ENCODE measurements around the gene IRS1. TPM values are rescaled to one million over a fixed set of nuclear protein-coding genes. Genes with fewer than 3 reads are reported as not detected.
A peak's percentile ranks its signal among the peaks of the same experiment; 100 is the strongest.

Gene IRS1
- total RNA-seq, 1 donor from 2014 or later, result under 0.01 TPM

- DNase-seq (ENCODE audit: low read depth in 2 of 2), result peak; percentile 82 to 84
Measured at GRCh38 chr2:226791487-226792081, 8.0 kb downstream of the IRS1 start.

DNA sequence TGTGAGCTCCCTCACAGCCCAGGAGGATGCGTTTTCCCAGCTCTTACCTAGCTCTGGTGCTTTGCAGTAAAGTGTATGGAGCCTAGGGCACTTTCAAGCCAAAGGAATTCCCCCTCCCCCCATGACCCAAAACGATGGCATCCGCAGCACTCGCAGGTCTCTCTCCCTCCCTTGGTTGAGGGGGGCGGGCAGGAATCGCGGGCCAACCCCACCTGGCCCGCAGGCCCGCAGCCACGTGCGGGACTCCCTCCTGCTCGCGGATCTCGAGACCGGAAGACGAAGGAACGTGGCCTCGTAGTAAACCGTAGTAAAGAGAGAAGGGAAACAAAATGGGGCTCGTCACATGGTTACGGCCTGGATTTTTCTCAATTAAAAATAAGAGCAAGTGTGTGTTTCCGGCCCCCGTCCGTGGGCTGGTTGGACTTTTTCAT, 8.5 kb downstream of the IRS1 start:
- DNase-seq (ENCODE audit: low read depth in 2 of 2), result peak; percentile 55 to 64

DNA sequence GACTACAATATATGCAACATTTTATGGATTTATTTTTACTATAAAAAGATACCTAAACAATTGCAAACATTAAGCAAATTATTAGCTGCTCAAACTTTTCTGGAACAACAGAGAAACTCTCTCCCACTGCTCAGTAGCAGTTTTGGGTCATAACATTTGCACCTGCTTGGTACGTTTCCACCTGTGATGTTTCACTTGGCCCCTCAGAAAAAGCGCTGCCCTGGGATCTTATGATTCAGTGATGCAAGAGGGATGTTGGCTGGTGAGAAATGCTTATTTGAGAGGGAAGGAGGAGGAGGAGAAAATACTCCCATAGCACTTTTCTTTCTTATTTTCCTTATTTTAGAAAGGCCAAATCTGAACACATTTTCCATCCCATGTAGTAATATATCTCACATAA, 9.2 kb downstream of the IRS1 start:
- no peak for DNase-seq (ENCODE audit: low read depth in 2 of 2)

DNA sequence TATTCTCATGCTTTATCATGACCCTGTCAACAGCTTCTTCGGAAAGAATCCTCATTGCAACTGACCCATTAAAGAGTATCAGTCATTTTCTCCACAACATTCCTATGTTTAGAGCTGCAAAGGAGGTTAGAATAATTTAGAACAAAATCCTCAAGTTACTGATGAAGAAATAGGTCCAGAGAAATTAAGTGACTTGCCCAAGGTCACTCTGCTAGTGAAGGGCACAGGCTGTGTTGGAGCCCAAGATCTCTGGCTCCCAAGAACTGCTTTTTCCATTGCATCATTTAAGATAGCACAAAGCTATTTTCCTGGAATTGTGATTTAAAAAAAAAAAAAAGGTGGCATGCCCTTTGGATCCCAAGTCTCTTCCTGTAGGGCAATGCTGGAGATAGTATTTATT, 9.6 kb downstream of the IRS1 start:
- no peak for DNase-seq (ENCODE audit: low read depth in 2 of 2)

- DNase-seq (ENCODE audit: low read depth in 2 of 2), result no peak
Measured at GRCh38 chr2:226788881-226789490, 10.6 kb downstream of the IRS1 start.

DNA sequence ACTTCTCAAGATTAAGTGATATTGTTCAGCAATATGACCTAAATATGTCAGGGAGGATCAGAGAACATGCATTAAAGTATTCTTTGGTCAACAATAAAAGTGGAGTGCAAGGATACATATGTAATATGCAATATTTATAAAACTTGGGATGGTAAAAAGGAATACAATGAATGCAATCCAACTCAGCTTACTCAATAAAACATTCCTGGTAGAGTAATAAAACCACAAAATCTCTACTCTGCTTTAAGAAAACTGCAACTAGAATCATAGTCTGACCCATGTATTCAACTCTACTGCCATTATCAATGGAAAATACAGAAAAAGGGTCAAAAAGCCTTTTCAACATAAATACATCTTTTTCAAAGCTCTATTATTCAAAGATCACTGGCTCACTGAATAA, 11.6 kb downstream of the IRS1 start:
- no peak for DNase-seq (ENCODE audit: low read depth in 2 of 2)

GRCh38 chr2:226783885-226784284, 15.7 kb downstream of the IRS1 start:
- DNase-seq (ENCODE audit: low read depth in 2 of 2), result no peak

DNA sequence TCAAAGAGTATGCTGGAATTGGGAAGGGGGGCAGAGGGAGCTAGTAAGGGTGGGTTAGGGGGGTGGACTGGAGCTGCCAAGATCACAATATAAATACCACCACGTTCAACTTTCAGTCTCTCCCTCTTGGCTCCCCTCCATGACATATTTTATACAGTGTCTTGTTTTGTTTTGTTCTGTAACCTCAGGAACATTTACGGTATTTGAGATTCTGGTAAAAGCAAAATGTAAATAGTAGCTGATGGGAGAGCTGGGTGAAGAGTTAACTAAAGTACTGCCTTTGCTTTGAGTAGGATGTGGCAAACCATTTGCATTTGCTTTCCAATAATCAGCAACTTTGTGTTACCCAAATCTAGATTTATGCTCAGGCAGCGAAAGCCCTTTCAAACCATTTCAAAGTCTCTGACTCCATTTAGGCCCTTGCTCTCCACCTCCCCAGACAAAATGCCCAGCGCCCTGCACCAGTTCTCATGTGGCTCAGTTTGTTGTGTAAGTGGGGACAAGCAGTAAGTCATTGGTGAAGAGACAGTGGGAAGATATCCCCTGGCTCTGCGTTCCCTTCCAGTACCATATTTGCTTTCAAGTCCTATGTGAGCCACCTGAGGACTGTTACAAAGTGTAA, 17.4 kb downstream of the IRS1 start:
- DNase-seq (ENCODE audit: low read depth in 2 of 2), result no peak

DNA sequence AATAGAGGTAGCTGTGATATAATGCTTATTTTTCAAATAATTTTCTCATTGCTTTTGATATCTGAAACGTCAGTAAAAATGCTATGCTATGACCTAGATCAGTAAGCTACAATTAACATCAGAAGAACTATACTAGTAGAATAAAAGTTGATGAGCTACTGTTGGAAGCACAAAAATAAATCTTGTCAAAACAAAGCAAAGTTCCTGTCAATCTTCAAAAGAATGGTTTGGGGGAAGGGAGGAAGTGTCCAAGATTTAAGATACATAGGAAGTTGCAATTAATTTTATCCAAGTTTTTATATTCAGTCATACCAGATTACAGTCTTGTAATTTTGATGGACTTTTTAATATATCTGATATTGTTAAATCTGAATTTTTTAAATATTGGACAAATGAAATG, 19.2 kb downstream of the IRS1 start:
- no peak for DNase-seq (ENCODE audit: low read depth in 2 of 2)

DNA sequence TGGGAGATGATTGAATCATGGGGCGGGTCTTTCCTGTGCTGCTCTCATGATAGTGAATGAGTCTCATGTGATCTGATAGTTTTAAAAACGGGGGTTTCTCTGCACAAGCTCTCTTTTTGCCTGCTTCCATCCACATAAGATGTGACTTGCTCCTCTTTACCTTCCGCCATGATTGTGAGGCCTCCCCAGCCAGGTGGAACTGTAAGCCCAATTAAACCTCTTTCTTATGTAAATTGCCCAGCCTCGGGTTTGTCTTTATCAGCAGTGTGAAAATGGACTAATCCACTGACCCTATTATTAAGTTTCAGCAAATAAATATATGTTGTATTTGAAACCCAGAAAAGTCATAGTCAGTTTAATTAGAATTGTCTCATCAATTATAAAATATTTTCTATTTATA, 22.0 kb downstream of the IRS1 start:
- no peak for DNase-seq (ENCODE audit: low read depth in 2 of 2)

DNA sequence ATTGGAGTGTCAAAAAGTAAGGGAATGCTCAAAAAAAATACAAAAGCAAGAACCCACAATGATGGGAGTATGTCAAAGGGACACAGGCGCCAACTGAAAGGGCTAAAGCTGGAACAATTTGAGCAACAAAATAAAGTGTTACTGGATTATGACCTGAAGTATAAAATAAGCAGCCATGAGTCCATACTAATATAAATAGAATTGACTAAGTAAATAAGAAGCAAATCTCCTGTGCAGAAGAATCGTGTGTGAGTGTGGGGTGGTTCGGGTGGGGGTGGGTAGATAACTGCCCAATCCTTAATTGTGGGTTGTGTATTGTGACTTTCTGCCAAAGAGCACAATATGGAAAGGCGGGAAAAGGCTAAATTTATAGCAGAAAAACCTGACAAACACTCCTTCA, 23.5 kb downstream of the IRS1 start:
- no peak for DNase-seq (ENCODE audit: low read depth in 2 of 2)

GRCh38 chr2:226775032-226775509, 24.5 kb downstream of the IRS1 start:
- DNase-seq (ENCODE audit: low read depth in 2 of 2), result no peak

DNA sequence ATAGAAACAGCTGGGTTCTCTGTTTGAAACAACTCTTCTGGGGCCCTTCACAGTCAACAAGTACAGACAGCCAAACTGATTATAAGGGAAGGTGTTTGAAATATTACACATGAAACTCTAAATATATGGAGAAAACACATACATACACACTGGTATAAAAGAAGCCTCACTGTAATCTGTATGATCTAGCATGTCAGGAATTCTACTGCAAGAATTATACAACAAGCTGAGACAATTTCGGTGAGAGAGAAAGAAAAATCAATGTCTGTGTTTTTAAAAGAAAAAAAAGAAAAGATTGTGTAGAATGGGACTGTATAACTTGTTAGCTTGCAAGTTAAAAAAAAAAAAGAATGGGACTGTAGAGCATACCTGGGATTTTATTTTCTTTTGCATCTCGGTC, 26.3 kb downstream of the IRS1 start:
- DNase-seq (ENCODE audit: low read depth in 2 of 2), result no peak

DNA sequence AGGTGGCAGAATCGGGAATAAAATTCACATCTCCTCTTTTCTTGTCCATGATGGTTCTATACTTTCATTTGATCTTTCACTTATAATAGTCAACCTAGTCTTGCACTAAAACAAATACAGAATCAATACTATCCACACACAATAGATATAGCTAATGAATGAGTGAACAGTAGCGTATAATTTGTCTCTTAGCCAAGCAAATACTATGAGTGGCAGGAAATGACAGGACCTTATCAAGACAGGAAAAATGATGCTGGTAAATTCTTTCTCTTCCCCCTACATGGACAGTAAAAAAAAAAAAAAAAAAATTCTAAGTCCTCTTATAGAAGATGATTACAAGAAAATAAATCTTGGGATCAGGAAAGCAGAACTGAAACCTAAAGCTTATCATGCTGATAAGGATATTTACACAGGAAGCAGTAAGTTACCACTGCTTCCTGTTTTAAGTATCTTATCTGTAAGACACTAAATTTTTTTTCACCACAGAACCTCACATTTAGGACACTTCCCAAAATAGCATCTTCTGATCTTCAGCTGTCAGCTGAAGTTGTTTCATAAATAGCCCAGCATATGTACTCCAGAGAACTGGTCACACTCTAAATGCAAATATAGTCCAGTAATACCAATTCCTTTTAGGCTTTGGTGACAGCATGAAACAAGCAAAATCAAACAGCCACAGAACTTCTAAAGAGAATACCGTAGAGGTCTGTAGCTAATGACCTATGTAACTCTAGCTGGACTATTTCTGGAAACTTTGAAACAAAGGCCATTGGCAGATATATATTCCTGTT, 27.0 kb downstream of the IRS1 start:
- DNase-seq (ENCODE audit: low read depth in 2 of 2), result peak in 1 of 2 donors; percentile 26

DNA sequence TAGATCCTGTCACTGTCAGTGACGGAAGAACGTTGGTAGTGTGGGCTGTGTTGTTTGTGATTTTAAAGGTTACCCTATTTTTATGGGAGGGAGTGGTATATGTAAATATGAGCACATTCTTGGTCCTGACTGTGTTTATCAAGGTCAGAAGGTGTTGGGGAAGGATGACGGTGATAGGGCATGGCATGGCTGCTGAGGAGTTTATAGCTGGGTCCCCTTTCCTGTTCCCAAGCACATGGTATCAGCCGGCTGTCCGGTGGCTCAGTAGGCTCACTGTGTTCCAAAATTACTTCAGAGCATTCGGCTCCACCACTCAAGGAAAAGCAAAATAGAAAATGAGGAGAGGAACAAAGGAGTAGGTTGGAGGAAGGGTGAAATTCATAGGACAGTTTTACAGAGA, 28.6 kb downstream of the IRS1 start:
- no peak for DNase-seq (ENCODE audit: low read depth in 2 of 2)

DNA sequence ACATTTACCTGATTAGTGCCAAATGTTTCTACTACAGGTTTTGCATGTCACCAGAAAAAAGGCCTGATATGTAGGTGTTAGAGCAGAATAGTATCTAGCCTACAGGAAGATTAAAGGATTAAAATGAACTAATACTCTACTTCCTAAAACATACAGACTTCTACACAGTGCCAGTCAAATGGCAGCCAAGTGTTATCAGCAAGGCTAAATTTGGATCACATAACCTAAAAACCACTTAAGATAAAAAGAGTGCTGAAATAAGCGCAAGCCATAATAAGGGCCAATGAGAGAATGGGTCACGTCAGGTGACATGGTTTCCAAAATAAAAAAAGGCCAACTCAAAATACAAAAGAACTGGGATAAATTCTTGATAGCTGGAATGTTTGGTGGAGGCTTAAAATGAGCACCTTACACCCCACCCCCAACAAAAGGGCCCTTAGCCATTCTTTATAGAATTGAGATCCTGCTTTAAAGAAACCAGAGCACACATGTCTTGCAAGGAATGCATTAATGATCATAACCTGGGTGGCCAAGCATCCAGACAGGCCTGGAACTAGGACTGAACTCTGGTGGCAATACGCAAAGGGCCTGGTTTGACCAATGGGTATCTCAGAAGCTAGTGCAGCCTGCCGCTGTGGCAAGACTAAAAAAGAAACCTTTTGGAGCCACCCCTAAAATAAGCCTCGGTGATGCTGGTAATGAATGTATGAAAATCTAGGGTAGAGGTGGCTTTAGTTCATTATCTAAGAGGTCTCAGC, 32.4 kb downstream of the IRS1 start:
- no peak for DNase-seq (ENCODE audit: low read depth in 2 of 2)

- DNase-seq (ENCODE audit: low read depth in 2 of 2), result no peak
Measured at GRCh38 chr2:226766352-226767055, 33.1 kb downstream of the IRS1 start.

DNA sequence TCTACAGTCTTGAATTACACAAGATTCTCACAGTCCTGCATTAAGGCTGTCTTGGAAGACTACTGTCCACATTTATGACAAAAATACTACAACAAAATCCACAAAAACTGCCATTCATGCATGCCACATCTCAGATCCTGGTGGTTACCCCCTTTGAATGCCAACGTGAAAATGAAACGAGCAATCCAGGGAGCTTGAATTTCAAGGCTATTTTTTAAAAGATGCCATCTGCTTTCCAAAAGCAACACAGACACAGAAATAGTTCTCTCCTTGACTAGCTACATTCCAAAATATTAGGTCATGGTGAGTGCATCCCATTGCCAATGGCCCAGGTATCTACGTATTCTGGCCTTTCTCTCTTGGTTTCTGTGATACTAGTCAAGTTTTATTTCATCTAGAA, 36.3 kb downstream of the IRS1 start:
- no peak for DNase-seq (ENCODE audit: low read depth in 2 of 2)

- no peak for DNase-seq (ENCODE audit: low read depth in 2 of 2)
Measured at GRCh38 chr2:226761195-226761583, 38.4 kb downstream of the IRS1 start.

DNA sequence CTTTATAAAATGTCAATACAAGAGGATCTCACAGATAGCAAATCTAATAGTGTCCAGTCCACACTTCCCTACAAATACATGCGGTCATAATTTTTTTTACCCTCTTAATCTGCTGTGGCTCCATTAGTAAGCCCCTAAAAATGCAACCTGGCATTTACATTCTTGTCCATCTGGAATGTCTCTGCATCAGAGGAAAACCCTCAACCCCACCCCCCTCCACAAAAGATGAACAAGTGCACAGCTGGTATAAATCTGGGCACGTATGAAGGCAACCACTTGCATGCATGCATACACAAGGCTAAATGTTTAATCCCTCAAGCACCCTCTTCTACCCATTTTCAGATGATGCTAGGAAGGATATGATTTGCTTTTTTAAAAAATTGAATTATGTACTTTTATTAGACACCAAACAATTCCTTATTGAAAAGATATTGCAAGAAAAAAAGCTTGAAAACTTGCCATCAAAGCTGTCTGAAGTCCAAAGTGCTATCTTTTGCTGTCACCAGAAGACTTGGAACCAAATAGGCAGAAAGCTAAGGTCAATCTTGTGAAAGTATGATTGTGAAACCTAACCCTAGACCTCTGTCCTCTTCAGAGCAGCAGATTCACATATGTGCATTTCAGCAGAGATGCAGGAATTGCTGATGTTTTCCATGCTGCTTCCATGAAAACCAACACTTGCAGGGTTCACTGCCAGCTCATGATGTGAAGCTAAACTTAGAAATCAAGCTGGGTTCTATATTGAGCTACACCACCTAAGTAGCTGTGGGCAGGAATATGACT, 39.0 kb downstream of the IRS1 start:
- DNase-seq (ENCODE audit: low read depth in 2 of 2), result no peak
